ENCODE results near the gene PPP4C.
A peak's percentile ranks its signal among the peaks of the same experiment; 100 is the strongest.

The PPP4C gene

DNA sequence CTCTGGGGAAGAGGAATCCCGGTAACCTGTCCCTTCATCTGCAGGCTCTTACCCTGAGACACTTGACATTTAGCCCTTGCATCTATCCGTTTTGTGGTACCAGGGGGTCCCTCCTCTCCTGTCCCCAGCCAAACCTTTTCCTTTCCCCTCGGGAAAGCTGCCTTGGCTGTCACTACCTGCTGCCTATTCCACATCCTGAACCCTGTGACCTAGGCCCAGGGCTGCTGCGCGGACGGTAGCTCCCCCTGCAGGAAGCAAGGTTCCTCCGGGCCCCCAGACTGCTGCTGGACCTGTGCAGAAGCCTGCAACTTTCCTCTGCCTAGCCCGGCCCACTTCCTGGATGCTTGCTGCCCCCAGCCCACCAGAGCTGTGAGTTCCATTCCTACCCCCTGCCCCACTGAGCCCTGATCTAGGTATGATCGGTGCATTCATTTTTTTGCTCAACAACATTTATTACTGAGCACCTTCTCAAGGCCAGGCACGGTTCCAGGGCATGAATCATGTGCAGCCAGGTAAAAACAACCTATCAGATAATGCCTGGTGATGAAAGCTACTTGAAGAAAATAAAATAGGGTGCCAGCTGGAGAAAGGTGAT is 20.7 kb upstream of the PPP4C start:
- DNase-seq (ENCODE audit: low spot score), result no peak

DNA sequence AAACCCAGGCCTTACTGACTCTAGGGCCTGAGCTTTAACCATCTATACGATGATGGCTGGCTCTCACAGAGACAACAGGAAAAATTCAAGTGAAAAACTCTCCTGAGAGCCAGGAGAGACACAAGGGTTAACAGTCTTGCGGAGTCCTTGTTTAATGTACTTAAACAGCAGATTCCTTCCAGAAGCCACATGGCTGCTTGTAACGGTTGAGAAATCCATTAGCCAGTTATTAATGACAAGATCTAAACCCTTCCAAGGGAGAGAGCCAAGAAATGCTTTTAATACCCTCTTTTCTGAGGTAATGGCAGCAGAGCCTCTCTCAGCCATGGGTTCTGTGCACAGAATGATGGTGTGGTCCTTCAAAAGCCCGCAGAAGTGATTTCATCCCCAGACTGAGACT is 15.4 kb upstream of the PPP4C start:
- DNase-seq (ENCODE audit: low spot score), result no peak

DNA sequence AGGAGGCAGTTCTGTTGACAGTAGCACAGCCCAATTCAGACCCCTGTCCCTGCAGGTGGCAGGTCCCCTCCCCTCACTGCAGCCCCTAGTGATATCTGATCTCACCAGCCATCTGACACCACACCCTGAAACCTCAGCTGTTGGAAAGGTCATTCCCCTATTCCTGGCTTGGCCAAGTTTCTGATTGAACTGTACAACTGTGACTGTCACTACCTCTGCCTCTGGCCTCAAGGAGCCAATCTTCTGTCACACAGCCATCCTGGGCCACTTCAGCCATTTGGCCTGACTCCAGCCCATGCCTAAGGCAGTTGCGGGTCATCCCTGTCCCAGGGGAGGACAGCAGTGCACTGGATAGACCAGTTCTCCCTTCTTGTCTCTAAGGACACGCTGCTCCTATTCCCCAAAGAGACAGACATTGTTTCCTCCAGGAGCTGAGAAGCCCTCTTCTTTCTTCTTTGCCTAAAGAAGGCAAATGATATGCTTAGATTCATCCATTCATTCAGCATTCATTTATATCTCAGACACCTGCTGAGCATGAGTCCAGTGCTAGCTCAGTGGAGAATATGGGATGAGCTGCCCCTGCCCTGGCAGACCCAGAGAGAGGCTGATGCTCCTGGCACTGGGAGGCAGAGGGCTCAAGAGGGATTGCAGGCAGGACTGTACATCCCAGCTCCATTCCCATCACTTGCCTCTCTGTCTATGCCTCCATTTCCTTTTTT is 14.8 kb upstream of the PPP4C start:
- no peak for DNase-seq (ENCODE audit: low spot score)

DNA sequence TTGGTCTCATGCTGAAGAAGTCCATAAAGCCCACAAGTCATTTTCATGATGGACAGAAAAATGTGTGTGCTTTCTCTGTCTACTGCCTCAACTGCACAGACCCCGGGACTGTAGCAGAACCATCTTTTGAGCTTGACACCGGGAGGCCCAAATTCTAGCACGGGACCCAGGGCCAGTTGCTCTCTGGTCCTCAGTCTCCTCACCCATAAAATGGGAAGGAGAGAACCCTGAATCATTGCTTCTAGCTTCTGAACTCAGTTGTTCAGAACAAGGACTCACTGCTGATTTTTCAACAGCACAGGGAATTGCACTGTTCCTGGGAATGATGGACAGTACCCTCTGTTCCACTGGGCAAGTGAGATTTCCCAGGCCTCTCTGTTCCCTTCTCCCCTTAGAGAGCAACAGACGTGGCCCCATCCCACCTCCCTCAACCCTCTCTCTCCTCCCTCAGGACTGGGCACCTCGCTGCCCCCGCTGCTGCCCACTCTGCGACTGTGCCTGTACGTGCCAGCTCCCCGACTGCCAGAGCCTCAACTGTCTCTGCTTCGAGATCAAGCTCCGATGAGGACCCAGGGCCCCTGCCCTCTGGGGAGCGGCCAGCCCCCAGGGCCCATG is 12.4 kb upstream of the PPP4C start:
- no peak for DNase-seq (ENCODE audit: low spot score)

DNA sequence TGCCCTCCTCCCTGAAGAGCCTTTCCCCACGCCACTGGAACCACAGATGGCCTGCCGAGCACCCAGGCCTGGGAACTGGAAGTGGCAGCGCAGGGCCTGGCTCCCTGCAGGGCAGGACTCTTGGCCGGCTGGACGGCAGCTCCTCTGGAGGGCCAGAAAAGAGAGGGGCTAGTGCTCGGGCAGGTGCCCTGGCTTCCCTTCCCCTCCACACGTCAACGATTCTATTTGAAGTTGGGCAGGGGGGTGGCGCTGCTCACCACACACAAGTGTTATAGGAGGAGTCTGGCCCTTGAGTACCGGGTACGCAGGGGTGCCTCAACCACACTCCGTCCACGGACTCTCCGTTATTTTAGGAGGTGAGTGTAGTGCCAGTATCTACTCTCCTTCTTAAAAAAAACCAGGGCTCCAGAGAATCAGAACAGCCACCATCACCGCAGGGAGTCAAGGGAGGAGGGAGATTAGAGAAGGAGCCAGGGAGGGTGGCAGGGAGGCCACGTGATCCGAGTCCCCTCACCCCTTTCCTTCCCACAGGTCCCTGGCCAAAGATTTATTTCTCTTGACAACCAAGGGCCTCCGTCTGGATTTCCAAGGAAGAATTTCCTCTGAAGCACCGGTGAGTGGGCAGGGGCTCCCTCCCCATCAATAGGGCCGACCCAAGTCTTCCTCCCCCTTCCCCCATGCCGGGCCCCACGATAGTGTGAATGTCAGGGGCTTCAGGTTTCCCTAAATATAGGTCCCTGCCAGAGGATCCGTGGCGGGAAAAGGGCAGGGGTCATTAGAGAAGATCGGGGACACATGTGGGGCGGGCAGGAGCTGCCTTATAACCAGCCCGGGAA is 11.7 kb upstream of the PPP4C start:
- no peak for DNase-seq (ENCODE audit: low spot score)

DNA sequence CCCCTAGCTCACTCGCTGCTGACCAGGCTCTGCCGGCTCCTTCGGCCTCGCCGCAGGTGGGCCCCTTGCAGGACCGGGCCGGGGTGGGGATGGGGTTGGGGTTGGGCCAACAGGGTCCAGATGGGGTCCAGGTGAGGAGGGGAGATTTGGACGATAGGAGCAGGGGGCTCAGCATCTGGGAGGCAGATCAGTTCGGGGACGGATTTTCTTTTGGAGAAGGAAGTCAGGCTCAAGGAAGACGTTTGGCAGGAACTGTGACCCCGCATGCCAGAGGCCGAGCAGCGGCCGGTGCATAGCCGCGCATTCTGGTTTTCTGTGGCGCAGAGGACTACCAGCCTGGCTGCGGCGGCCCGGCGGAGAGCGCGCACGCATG is 11.1 kb upstream of the PPP4C start:
- peak; percentile 76 for DNase-seq (ENCODE audit: low spot score)

DNA sequence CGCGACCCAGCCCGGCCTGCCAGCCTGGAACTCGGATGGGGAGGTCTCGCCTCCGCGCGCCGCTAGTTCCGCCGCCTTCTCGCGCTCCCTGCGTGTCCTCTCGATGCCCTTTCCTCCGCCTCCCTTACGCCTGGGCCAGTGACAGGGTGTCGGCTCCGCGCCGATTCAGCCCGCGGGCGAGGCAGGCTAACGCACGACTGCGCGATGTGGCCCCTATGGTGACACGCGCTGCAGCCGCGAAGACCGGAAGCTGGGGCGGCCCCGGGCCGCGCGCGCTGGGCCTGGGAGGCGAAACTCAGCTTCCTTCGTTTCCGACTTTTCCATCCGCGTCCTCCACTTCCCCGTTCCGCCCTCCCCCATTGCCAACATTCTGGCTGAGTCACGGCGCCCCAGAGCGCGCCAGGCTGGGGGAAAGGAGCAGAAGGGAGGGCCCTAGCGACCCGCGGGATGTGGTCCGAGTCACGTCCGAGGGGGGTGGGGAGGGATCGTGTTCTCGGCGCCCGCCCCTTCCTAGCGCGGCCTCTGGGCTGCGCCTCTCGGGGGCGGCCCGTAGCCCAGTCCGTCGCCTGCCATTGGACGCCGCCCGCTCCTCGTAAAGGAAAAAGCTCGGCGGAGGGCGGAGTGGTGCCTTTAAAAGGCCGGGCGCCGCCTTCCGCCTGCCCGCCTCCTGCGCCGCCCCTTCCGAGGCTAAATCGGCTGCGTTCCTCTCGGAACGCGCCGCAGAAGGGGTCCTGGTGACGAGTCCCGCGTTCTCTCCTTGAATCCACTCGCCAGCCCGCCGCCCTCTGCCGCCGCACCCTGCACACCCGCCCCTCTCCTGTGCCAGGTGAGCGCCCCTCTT is 10.5 kb upstream of the PPP4C start, which contains the start of gene ALDOA:
Gene ALDOA (plus strand): TSS at position 659 of the 841 bp plus-strand sequence. CDS start 1,138 bp downstream, outside the sequence.
- DNase-seq (ENCODE audit: low spot score), result peak; percentile 99

DNA sequence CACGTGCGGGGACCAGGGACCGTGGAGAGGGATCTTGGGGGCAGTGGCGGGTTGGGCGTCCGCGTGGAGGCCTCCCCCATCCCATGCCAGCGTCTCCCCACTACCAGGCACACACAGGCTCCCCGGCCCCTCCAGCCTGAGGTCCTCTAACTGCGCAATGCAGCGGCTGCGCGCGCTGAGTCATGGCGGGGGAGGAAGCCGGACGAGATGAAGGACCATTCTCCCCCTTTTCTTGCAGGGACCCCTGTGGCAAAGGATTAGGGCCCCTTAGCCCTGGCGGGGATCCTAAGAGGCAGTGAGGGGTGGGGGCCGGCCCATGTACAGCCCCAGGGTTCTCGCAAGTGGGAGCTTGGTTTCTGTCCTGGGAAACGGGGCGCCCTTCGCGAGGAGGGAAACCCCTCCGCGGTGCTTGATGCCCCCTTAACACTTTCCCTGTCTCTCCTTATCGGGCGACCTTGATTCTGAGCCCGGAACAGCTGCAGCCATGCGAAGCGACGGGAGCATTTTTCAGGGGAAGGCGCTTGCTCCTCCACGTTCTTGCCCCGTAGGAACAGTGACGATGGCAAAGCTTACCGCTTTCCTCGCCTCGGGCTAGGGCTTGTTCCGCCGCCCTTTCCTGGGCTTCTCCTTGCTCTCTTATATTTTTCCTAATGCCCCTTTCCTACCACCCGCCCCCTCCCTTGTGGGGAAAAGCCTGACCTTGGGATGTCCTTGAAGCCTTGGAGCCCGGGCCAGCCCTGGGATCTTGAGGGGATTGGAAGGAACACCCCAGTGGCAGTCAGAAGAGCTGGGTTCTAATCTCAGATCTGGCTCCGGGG is 9.6 kb upstream of the PPP4C start:
- no peak for DNase-seq (ENCODE audit: low spot score)

DNA sequence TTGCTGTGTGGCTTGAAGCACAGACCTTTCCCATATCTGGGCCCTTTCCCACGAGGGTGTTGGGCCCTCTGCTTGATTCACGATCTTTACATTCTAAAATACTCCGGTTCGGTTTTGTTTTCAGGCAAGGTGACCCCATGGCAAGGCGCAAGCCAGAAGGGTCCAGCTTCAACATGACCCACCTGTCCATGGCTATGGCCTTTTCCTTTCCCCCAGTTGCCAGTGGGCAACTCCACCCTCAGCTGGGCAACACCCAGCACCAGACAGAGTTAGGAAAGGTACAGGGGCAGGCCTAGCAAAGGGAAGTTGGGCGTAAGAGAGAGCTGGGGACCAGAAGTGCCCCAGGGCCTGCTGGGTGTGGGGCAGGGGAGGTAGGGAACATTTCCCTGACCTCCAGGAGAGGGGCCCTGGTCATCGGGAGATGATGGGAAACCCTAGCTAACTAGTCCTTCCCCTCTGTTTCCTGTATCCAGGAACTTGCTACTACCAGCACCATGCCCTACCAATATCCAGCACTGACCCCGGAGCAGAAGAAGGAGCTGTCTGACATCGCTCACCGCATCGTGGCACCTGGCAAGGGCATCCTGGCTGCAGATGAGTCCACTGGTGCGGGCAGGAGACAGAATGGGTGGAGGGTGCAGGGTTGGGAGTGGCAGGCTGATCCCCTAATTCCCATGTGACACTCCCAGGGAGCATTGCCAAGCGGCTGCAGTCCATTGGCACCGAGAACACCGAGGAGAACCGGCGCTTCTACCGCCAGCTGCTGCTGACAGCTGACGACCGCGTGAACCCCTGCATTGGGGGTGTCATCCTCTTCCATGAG is 8.8 kb upstream of the PPP4C start:
- DNase-seq (ENCODE audit: low spot score), result no peak

DNA sequence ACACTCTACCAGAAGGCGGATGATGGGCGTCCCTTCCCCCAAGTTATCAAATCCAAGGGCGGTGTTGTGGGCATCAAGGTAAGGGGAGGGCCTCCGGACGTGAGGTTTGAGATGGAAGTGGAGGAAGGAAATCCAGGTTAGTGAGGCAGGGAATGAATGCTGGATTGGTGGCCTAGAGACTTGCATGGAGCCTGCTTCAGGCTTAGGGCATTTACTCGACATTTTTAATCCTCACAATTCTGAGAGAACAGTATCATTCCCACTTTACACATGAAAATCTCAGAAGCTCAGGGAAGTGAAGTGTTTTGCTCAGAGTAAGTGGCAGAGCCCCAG is 8.2 kb upstream of the PPP4C start:
- DNase-seq (ENCODE audit: low spot score), result no peak

DNA sequence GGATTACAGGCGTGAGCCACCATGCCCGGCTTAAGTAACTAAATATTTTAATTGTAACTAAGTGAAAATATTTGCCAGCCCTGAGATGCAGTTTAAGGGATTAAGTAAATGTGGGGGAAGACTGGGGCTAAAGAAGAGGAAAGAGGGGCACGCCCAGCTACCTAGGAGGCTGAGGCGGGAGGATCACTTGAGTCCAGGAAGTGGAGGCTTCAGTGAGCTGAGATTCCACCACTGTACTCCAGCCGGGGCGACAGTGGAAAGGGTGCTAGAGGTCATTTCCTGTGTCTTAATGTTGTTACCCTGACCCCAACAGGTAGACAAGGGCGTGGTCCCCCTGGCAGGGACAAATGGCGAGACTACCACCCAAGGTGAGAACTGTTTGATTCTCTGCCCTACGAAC is 7.5 kb upstream of the PPP4C start:
- DNase-seq (ENCODE audit: low spot score), result no peak

DNA sequence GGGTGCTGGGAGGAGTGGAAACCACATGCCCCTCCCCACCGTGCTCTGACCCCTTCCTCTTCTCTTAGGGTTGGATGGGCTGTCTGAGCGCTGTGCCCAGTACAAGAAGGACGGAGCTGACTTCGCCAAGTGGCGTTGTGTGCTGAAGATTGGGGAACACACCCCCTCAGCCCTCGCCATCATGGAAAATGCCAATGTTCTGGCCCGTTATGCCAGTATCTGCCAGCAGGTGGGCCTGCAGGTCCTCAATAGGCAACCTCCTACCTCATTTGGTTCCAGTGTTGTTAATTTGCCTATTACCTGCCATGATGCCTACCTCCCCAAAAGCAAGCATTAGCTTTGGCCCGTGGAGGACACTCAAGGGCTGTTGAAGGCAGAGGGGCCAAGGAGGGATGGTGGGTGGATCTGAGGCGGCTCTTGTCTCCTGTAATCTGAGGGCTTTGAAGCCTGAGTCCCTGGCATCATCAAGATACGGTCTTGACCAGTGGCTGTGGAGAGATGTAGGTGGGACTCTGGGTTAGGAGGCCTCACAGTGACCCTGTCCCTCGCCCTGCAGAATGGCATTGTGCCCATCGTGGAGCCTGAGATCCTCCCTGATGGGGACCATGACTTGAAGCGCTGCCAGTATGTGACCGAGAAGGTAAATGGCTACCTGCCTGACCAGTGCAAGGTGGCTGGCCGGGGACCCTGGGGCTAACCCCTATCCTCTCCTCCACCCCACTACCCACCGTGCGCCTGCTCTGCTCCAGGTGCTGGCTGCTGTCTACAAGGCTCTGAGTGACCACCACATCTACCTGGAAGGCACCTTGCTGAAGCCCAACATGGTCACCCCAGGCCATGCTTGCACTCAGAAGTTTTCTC is 6.8 kb upstream of the PPP4C start:
- no peak for DNase-seq (ENCODE audit: low spot score)

DNA sequence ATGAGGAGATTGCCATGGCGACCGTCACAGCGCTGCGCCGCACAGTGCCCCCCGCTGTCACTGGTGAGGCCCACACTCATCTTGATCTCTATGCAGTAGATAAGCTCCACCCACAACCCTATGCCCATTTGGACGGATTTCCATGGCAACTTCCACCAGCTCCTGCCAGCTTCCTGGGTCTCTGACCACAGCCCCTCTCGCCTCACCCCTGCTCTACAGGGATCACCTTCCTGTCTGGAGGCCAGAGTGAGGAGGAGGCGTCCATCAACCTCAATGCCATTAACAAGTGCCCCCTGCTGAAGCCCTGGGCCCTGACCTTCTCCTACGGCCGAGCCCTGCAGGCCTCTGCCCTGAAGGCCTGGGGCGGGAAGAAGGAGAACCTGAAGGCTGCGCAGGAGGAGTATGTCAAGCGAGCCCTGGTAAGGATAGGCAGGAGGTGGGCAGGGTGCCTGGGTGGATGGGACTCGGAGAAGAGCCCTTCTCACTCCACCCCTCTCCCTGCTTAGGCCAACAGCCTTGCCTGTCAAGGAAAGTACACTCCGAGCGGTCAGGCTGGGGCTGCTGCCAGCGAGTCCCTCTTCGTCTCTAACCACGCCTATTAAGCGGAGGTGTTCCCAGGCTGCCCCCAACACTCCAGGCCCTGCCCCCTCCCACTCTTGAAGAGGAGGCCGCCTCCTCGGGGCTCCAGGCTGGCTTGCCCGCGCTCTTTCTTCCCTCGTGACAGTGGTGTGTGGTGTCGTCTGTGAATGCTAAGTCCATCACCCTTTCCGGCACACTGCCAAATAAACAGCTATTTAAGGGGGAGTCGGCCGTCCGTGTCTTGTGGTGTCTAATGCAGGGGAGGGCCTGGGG is 6.0 kb upstream of the PPP4C start:
- no peak for DNase-seq (ENCODE audit: low spot score)

DNA sequence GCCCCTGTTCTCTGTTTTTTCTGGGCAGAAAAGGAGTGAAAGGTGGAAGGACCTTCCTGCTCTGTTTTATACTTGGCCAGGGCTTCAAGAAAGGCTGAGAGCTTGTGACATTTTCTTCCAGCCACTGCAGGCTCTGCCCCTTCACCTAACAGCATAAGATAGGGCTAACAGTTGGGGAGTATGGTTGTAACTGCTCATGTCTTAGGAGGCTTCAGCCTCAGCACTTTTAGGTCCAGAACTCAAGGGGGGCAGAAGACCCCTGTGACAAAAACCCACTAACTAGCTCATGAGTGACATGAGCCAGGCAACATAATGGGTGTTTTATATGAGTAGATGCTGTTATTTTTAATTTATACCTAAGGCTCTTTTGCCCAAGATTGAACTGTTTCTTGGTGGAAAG is 5.3 kb upstream of the PPP4C start:
- no peak for DNase-seq (ENCODE audit: low spot score)

DNA sequence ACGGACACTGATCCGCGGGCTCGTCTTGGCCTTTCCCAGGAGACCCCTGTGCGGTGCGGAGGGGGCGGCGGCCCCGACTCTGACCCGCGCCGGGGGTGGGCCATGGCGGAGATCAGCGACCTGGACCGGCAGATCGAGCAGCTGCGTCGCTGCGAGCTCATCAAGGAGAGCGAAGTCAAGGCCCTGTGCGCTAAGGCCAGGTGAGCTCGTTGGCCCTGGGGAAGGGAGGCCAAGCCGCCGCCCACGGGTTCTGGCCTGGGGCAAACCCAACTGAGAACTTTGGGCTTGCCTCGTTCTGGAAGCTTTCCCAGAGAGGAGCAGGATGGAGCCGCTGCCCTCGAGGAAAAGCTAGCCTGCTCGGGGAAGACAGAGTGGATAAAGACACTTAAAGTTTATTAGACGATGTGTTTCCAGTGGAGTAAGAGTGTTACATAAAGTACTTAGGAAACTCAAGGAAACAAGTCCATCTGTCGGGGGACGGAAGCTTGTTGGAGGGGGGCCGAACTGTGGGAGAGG is 540 bp downstream of the PPP4C start:
- DNase-seq (ENCODE audit: low spot score), result no peak

DNA sequence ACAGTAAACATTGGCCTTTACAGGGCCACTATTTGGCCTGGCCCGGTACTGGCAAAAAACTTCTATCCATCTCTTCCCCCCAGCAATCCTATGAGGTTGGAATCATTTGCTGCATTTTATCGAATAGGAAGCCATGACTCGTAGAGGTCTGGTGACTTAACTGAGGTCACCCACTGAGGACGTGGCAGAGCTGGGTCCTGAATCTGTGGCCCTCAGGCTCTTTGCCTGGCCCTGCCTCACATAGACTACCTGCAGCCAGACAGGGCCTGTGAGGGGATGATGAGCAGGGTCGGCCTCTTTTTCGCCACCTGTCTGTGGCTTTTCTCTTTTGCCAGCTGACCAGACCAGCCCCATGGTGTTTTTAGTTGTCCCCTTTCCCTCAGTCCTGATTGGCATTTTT is 1.9 kb downstream of the PPP4C start:
- DNase-seq (ENCODE audit: low spot score), result no peak

DNA sequence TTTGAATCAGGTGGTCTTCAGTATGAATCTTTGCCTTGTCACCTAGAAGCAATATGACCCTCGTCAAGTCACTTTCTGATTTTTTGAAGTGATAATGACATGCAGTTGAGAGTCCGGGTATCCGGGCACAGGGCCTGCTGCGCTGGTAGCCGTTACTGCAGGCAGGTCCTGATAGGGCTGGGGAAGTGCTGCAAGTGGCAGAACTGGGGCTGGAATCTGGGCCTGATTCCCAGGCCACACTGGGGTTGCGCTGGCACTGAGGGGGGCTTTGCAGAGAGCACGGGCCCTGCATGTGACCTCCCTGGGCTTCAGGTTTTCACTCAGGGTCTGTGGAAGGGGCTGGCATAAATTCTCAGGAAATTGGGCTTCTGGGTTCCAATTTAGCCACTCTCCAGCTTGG is 3.0 kb downstream of the PPP4C start:
- no peak for DNase-seq (ENCODE audit: low spot score)

DNA sequence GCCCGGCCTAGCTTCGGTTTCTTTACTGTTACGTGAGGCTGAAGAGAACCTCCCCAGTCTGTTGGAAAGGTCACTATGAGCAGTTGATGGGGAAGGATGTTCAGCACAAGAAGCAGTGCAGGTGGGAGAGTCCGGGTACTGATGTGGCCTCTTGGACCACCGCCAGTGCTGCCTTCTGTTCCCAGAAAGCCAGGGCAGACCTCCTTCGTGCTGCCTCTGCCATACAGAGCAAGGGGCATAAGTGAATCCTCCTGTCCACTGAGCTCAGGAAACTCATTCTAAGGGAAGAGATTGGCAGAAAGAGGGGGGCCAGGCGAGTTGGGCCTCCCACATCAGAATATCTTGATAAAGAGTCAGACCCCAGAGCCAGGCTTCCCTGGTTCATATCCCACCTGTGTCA is 3.7 kb downstream of the PPP4C start:
- DNase-seq (ENCODE audit: low spot score), result no peak

All from left forelimb (tissue), 1 donor.